ENCODE data around the gene PTCD1.

PTCD1 gene

DNA sequence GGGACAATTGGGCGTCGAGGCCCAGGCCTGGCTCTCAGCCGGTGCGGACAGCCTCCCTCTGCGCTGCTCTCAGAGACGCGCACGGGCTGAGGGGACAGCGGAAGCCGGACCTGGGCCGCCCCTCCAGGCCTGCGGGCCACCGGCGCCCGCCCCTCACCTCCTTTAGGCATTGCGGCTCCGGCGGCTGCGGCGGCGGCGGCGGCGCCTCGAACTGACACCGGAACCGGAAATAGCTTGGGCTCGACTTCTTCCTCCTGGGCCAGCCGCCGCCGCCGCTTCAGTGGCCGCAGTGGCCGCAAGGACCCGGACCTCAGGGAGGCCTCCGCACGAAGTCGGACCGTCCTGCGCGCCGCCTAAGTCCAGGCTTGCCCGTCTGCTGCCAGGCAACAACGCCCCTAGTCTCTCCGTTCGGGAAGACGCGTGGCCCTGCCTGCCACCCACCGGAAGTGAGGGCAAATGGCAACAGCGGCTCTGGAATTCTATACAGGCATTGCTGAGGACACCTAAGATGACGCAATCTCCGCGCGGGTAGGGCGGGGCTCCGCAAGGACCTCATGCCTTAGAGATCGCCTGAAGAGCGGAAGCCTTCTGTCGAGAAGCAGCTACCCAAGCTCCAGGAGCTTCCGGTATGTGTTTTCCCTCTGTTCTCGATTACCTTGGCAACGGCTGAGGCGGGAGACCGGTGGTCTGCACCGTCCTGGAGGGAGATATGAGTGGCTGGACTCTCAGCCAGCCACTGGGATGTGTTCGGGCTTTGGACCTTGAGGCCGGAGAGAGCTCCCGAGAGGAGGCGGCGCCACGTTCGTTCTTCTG is 30.0 kb downstream of the PTCD1 start, which contains the start of the genes BUD31 and PDAP1:
BUD31 (plus strand) TSS at position 591 of the 813 bp plus-strand sequence. CDS start 2,124 bp downstream, outside the sequence.
PDAP1 (minus strand) TSS at position 219 of the 813 bp plus-strand sequence; CDS start at position 170, 49 bp downstream.
- DNase-seq = peak; percentile 87

DNA sequence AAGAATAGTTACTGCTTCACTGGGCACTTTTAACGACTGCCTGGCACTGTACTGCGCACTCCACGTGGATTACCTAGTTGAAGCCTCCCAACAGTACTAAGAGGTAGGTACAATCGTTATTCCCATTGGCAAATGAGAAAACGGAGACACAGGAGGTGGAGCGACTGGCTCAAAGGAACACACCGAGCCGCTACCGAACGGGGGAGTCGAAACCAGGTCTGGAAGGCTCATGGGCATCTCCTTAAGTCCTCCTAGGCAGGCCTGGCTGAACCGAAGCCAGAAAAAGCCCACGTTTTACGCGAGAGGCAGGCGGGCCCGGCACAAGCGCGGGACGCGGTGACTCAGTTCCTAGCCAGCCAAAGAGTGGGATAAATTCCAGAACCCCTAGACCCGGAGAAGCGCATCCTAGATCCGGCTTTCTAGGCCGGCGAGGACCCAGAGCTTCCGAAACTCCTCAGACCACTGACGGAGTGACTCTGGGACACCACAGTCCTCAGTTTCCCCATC is 30.7 kb downstream of the PTCD1 start:
- no peak for DNase-seq

DNA sequence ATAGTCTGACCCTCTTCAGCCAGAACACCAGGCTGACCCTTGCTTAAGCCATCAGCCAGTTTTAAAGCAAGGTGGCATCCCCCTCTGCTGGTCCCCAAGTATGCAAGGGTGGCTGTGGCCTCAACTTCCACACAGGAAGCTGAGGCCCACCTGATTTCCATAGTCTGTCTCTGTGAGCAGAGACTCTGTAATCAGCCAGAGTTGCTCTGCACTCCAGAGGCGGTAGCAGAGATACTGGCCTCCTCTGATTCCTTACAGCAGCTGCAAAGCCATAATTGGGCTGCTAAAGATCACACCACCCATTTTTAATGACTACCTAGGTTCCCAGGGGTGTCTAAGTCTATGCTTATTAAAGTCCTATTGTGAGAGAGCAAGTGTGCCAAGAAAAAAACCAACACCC is 32.0 kb downstream of the PTCD1 start:
- DNase-seq = no peak

DNA sequence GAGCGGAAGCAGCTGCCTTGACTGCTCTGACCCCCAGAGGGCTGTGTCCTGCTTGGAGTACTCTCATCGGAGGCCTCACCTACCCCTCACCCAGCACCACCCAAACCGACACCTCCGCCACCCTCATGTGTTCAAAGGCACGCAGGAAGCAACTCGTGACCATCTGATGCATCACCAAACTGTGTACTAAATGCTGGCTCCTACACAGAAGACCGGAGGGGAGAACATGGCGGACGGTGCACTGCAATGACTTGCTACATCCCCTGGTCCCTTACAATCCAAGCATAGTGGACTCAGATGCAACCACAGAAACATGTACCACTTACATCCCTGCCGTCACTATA is 33.6 kb downstream of the PTCD1 start:
- DNase-seq = no peak

DNA sequence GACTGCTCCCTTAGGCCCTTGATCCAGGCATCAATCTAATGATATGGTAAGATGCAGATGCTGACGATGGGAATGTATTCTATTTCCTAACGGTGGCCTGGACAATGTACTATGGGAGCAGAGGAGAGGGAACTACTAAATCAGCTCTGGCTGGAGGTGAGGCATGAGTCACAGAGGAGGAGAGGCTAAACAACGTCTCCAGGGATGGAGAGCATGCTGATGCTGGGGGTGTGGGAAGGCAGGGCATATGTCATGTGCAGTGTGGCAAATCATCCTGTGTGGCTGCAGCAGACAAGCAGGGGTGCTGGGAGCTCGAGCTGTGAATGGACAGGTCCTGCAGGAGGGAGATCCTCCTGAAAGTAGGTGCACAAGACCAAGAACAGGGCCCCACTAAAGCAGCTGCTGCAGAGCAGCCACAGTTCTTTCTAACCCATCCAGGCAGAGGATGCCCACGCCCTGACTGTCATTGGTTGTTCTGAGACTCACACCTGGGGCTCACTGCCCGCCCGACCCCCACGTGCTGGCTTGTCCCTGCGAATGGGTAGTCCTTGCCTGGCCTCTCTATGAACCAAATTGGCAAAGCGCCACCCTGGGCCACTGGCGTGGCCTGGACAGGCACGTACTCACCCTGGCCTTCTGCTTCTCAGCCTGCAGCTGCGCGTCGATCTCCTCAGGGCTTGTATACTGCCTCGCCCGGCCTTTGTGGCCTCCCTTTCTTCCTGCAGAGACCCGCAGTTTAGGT is 34.2 kb downstream of the PTCD1 start:
- DNase-seq = no peak

DNA sequence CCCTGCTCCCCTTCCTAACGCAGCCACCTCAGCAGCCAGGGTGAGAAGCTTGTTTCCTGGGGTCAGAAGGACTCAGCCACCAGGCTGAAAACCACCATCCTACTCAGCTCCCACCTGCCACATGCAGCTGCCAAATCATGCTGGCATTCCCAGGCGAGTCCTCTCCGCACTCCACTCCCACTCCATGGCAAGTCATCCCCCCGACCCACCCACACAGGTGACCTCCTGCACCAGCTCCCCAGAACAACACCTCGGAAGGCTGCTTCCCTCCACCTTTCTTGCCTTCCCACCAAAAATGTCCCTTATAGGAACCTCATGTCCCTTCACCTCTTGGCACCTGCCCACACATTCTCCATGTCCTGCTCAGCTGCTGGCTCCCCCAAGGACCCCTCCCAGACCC is 34.8 kb downstream of the PTCD1 start:
- DNase-seq = no peak

DNA sequence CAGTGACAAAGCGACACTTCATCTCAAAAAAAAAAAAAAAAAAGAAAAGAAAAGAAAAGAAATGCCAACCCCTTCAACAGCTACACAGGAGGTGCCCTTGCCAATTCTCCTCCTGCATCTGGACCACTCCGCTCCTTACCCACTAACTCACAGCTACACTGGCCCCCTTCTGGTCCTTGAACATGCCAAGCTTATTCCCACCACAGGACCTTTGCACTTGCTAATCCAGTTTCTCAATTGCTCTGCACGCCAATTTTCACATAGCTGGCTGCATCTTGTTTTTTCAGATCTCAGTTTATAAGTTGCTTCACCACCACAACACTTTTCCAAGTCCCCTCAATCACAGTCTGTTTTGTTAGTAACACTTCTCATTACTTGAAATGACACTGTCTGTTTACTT is 35.7 kb downstream of the PTCD1 start:
- DNase-seq = no peak

DNA sequence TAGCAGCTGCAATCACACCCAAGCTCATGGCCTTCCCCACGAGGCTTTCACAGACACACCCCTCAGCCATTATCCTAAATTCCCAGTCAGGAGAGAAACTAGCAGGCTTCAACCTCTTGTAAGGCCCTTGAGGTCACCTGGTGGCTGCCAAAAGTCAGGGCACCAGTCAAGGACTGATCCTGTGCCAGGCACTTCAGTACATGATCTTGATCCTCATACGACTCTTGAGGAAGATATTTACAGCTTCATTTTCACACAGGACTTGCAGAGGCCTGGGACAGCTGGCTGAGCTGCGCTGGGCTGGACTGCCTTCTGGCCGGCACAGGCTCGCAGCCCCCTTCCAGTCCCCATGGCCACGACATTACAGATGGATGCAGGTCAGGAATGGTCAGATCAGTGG is 39.0 kb downstream of the PTCD1 start:
- DNase-seq = no peak

DNA sequence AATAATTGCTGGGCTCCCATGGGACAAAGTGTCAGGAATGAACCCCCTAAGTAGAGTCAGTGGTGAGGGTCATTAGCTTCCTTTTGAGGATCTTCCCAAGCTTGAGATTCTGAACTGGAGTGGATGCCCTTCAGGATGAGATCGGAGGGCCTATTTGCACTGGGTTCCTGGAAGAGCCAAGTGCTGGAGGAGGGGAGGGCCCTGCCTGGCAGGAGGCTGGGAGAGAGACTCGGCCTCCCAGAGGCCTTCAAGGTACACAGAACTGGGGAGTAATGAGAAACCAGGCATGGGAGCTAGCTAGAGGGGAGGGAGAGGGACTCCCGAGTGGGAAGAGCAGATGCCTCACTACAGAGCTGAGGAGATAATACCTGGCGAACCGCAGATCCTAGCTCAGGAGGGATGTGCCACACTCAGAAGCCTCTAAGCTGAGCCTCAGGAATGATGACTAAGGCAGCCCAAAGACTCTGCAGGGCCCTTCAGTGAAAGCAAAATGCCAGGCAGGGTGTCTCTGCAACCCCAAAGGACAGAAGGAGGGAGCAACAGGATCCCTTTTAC is 39.6 kb downstream of the PTCD1 start:
- DNase-seq = no peak

DNA sequence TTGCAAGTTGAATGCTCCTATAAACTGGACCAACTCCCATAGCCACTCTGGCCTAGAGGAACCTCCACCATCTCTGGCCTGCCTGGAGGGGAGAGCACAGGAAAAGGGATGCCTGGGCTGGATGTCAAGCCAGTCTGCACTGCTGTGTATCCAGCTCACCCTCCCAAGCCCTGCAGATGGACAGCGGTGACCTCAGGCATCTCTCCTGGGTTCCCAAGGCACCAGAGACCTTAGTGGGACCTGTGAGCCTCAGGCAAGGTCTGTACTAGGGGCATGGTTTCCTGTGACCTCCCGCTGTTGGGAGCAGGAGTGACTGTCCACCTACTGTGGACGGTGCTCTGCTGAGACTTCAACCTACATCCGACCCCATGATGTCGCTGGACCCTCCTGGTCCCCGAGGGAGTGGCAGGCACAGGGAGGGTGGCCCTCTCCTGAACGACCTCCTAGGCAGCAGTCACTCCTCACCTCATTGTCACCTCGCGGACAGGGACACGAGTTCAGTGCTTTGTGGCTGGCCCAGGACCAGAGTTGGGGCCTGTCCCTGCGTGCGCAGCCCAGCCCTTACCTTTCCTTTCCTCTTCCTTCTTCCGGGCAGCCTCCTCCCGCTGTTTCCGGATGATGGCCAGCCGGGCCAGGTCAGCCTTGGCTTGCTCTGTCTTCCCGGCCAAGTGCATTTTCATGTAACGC is 41.2 kb downstream of the PTCD1 start:
- DNase-seq = no peak

DNA sequence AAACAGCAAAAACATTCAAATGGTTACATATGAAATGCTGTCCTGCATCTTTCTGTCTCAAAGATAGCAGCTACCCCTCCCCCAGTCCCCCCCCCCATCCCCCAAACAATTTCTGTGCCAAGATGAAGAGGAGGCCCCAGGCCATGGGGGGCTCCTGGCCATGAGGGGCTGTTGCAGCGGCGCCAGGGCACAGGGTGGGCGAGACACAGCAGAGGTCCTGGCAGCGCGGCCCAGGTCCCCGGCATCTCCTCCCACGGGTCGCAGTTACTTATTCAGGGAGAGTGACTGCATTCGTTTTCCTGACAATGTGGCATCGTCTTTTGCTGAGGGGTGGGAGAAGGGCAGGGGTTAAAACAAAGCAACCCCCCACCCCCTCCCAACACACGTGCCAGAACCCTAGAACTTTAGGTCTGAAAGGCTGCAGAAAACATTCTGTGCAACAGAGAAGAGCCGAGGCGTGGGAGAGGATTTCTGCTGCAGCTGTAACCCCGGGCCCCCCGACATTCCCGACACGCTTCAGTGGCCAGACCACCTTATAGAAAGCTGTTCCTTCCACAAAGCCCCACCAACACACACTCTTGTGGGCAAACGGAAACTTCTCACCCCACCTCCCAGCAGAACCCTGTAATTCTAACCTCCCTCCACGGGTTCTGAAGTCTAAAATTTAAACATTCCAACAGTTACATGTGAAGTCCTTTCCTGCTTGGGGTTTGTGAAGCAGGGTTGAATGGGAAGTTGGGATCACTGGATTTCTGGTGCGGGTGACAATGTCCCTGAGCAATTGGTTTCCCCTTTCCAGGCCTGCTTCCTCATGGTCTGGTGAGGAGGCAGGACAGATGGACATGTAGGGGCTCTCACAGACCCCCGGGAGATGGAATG is 41.9 kb downstream of the PTCD1 start:
- no peak for DNase-seq

DNA sequence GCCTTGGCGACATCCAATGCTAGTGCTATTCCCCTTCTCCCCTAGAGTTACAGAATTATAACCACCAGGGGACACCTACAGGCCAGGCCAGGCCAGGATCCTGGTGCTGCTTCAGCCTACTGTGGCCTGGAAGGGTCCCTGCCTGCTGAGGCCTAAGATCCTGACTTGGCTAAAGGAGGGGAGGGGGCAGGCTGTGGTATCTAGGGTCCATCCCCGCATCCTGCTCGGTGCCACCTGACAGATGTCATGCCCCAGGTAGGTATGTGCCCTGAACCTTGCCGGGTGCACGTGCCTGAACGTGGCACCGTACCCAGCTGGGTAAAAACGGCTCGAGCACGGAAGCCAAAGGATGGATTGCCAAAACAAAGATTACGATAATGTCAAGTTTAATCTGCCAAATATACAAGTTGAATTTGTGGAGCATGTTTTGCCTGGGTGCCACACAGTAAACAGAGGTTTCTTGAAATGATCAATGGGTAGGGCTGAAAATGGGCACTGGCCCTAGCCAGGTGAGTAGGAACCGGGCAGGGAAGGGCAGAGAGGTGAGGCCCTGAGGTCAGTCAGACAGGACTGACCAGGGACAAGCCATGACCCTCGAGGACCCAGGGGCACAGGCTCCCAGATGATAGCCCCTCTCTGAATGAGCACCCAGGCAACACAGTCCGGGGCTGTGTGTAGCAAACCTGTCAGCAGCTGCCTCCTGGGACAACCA is 42.8 kb downstream of the PTCD1 start:
- no peak for DNase-seq

DNA sequence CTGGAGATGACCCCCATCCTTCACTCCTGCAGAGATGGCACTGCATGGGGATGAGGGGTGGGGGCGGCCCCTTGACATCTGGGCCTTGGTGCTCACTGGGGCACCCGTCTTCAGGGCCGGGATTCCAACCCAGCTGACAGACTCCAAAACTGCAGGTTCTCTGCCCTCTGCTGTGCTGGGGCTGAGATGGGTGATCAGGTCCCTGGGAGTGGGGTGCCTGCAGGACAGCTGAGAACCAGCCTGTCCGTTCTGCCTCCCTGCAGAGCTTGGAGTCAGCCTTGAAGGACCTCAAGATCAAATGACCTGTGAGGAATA is 44.5 kb downstream of the PTCD1 start:
- no peak for DNase-seq

DNA sequence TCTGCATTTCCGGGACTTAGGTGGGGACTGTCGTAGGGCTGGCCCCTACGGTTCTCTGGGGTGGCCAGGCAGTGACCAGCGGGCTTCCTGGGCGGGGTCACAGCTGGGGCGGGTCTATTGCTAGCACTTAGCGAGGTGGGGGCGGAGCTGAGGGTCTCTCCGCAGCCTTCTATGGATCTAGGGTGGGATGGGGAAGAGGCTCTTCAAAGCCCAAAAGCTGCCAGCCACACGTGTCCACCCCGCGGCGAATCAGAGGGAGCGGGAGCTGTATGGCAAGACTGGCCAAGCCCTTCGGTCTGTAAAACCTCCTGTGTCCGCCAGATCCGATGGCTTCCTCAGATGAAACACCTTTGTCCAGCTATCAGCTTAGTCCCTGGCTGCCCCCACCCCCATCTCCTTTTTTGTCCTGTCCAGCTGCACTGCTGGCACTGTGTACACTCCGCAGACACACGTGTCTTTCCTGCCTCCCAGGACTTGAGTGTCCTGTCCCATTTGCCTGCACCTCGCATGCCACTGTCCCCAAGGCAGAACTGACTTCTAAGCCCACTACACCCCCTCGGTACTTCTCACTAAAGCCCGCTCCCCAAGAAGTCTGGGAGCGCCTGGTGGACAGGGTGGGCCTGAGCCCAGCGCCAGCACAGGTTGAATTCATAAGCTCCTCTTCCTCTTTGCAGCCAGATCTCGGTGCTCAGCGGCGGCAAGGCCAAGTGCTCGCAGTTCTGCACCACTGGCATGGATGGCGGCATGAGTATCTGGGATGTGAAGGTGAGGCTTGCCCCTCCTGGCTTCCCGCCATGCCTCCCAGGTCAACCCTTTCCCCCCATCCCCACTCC is 45.0 kb downstream of the PTCD1 start:
- peak; percentile 81 for DNase-seq

DNA sequence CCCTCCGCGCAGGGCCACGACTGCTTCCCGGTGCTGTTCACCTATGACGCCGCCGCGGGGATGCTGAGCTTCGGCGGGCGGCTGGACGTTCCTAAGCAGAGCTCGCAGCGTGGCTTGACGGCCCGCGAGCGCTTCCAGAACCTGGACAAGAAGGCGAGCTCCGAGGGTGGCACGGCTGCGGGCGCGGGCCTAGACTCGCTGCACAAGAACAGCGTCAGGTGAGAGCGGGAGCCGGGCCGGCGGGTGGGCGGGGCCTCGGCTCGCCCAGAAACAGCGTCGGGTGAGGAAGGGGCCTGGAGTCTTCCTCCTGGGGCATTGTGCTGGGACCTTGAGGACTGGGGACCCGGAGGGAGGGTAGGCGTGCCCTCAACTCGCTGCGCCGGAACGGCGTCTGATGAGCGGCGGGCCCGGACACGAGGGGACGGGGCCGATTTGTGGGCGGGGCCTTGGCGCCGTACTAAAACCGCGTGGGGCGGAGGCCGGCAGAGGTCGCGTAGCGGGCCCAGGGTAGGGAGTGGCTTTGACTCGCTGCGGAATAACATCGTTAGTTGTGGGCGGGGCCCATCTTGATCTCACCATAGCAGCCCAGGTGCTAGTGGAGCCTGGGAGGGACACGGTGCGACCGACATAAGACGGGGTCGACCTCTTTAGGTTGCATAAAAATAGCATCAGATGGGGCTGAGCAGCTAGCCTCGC is 45.8 kb downstream of the PTCD1 start:
- DNase-seq = peak; percentile 87

DNA sequence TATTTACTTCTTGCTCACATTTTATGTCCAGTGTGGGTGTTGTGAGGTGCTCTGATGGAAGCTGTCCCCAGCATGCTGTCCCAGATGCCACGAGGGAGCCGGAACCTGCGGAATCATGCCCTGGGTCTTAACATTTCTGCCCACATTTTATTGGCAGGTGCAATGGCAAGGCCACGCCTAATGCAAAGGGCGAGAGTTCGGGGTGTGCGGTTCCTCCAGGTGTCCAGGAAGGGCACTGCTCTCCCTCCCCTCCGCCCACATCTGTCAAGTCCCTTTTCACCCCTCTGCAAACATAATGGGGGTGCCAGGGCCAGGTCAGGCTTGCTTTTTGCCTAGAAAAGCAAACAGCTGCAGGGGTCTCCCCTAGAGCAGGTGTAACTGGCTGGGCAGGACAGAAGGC is 46.6 kb downstream of the PTCD1 start:
- no peak for DNase-seq

DNA sequence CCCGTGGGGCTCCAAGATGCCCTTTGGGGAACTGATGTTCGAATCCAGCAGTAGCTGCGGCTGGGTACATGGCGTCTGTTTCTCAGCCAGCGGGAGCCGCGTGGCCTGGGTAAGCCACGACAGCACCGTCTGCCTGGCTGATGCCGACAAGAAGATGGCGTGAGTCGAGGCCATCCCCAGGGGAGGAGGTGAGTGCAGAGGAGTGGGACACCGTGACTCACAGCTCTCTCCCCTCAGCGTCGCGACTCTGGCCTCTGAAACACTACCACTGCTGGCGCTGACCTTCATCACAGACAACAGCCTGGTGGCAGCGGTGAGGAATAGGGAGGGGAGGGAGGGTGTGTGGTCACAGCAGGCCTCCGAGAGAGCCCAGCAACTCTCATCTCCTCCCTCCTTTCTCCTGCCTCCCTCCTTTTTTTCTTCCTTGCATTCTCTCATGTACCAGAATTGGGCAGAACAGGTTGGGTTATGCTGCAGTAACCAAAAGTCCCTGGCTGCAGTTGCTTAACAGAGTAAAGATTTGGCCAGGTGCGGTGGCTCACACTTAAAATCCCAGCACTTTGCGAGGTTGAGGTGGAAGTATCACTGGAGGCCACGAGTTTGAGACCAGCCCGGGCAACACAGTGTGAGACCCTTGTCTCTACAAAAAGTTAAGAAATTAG is 47.5 kb downstream of the PTCD1 start:
- DNase-seq = no peak

DNA sequence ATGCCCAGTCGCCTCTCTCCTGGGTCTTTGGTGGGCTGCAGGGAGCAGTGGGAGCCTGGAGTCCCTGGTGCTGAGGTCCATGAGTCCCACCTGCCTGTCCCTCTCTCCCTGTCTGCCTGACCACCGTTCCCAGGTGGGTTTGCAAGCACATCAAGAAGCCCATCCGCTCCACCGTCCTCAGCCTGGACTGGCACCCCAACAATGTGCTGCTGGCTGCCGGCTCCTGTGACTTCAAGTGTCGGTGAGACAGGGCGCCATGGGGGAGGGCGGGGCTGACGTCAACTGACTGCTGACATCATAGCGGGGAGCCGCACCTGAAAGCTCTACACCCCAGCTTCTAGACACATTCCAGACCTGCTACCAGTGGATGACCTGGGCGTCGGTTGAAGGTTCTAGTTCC is 48.8 kb downstream of the PTCD1 start:
- no peak for DNase-seq

DNA sequence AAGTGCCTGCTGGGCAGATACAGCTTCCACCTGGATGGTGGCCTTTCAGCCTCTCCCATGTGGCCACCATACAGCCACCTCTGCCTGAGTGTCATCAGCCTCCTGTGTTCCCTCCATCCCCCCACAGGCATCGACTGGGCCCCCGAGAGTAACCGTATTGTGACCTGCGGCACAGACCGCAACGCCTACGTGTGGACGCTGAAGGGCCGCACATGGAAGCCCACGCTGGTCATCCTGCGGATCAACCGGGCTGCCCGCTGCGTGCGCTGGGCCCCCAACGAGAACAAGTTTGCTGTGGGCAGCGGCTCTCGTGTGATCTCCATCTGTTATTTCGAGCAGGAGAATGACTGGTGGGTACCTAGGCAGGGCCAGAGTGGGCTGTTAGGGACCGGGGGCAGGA is 50.7 kb downstream of the PTCD1 start:
- no peak for DNase-seq
